EL (cell line): ENCODE data around the gene ESRP2.

Experiments used
- DNase-seq: peaks from one replicate; pipeline ENCODE4 v3.0.0-alpha.2; 2016

The ESRP2 gene

GRCh38 chr16:68263559-68264127 is 27.7 kb upstream of the ESRP2 start:
- DNase-seq = no peak

- DNase-seq = no peak
These were observed 23.3 kb upstream of the ESRP2 start for GRCh38 chr16:68259007-68259825.

- peak; percentile 81 for DNase-seq
These were observed 22.2 kb upstream of the ESRP2 start for GRCh38 chr16:68257906-68258800.

DNA sequence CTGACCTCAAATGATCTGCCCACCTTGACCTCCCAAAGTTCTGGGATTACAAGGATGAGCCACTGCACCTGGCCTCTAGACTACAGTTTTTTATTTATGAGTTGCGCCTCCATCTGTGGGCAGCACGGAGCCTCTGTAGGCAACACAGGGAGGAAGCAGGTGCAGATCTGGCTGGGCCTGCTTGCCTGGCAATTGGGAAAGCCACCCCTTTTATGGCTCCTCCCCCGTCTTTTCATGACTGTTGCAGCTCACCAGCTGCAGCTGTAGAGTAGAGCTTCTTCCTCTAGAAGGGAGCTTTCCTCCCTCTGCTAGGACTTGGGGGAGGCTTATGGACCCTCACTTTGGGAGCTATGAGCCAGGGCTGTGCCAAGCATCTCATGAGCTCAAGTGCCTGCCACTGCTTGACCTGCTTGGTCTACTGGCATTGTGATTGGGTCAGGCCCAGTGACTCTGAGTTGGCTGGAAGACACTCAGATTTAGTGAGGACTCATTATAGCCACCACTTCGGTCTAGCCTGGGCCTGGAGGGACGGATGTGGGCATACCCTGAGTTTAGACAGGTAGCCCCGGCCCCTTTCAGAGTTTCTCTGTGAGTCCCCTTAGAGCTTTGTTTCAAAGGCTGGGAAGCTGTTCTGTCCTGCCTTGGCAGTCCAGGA is 21.5 kb upstream of the ESRP2 start:
- DNase-seq = no peak

DNA sequence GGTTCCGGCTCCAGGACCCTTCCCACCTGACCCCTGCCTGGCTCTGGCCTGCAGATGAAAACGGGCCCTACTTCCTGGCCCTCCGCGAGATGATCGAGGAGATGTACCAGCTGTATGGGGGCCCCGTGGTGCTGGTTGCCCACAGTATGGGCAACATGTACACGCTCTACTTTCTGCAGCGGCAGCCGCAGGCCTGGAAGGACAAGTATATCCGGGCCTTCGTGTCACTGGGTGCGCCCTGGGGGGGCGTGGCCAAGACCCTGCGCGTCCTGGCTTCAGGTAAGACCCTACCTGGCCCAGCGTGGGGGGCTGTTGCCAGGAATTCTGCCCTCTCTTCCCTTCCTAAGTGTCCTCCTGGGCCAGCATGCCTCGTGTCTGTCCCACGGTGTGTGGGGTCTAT is 19.8 kb upstream of the ESRP2 start:
- DNase-seq = no peak

DNA sequence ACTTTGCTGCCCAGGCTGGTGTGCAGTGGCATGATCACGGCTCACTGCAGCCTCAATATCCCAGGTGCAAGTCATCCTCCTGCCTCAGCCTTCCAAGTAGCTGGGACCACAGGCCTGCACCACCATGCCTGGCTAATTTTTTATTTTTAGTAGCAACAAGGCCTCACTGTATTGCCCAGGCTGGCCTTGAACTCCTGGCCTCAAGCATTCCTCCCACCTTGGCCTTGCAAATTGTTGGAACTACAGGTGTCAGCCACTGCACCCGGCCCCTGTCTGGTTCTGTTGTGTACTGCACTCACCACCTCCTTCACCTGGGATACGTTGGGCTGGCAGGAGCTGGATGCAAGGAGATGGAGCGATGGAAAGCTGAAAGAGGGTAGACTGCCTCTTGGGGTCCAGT is 17.8 kb upstream of the ESRP2 start:
- DNase-seq = no peak

DNA sequence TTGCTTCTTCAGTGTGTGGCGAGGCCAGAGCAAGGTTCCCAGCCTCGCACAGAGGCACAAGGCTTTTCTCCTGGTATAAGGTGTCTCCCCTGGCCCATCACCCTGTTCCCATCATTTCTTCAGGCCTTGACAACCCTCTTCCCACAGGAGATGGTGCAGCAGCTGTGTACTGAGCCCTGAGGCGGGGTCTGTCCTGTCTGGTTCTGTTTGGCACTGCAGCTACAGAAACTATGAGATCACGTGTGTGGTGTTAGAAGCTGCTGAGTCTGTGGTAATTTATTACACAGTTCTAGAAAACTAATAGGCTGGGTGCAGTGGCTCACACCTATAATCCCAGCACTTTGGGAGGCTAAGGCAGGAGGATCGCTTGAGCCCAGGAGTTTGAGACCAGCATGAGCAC is 16.5 kb upstream of the ESRP2 start:
- DNase-seq = no peak

- no peak for DNase-seq
These were observed 15.9 kb upstream of the ESRP2 start for GRCh38 chr16:68251832-68252231.

DNA sequence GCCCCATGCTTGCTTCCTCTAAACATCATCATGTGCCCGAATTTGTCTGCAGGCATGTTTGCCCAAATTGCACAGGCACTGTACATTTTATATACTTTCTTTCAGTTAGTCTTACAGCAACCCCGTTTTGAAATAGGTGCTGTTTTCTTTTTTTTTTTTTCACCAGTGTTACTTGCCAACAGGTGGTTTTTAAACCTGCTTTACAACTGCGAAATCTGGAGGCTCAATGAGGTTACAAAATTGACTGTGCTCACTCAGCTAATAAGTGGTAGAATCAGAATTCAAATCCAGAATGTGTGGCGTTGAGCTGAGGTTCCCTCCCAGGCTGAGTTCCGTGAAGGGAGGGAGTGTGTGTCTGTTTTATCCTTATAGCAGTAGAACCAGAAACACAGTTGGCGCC is 15.0 kb upstream of the ESRP2 start:
- no peak for DNase-seq

DNA sequence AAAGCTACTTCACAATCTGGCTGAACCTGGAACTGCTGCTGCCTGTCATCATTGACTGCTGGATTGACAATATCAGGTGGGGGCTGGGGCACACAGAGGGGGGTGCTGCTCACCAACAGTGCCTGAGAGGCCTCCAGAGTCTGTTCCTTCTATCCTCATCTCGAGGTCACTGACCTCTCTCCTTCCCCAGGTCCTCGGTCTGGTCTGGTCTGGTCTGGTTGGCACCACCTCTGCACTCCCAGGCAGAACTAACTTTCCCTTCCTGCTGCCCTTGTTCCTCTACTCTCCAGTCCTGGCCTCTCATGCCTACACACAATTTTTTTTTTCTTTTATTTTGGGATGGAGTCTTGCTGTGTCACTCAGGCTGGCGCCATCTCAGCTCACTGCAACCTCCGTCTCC is 13.4 kb upstream of the ESRP2 start:
- no peak for DNase-seq

DNA sequence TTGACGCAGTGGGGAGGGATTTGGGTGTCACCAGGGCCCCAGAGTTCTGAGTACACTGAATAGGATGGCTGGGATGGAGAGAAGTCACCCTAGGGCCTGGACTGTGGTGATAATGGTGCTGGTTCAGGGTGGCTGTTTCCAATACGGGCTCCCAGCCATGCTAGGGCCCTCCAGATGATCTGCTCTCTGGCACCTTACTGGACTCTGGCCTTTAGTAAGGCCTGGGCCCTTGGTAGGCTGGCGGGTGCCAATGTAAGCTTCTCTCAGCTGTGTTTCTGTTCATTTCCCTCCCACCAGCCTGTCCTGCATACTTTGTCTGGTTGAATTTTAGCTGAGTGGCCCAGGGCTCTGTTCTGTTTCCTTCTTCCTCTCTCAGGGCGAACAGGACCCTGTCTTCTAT is 12.0 kb upstream of the ESRP2 start:
- no peak for DNase-seq

GRCh38 chr16:68247400-68247799 is 11.5 kb upstream of the ESRP2 start:
- no peak for DNase-seq

GRCh38 chr16:68246666-68247065 is 10.7 kb upstream of the ESRP2 start:
- no peak for DNase-seq

DNA sequence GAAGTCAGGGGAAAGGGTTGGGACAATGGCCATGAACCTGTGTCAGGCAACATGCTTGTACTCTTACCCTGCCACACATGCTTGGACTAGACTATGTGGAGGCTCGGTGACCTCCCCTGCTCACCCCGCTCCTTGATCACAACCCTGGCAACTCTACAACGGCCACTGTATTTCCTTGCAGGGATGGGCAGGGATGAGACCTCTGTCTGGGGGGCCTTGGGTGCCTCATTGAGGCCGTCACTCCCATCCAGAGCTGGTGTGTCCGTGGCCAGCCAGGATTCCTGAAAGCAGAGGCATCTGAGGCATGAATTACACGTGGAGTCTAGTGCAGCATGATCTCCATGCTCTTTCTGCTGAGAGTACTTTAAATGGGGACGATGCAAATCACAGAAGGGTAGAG is 10.2 kb upstream of the ESRP2 start:
- DNase-seq = no peak

DNA sequence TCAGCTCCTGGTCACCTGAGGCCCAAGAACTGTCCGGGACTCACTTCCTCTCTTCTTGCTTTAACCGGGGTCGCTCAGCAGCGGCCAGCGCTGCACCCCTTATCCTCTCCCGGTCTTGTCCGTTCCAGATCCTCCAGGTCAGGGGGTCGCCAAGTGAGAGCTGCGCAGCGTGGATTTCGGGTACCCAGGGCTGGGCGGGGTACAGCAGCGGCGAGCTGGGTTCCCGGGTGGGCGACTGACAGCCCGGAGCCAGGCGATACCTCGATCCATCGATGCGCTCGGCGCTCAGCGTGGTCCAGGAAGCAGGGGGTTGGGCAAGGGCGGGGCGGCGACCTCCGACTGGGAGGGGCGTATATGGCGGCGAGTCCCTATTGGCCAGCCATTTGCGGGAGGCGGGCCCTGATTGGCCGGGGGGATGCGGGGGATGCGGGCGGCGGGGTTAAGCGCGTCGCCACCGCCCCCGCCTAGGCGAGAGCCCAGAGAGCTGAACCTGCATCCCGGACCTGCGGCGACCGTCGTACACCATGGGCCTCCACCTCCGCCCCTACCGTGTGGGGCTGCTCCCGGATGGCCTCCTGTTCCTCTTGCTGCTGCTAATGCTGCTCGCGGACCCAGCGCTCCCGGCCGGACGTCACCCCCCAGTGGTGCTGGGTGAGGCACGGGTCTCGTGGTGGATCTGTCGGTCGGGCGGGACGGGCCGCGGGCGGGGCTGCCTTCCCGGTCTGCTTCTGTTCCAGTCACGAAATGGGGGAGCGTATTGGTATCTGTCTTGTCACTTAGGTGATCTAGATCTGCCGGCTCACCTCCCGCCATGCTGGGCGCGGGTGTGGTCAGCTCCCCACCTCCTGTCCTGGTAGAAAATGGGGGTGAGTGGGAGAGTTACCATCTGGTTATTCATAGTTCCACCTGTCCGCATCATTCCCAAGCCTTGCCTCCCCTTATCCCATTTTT is 9.3 kb upstream of the ESRP2 start, which contains the start of gene PLA2G15:
TSS of gene PLA2G15 (plus strand) at position 471 of the 951 bp plus-strand sequence. CDS start at position 525, 54 bp downstream.
- peak; percentile 91 for DNase-seq

DNA sequence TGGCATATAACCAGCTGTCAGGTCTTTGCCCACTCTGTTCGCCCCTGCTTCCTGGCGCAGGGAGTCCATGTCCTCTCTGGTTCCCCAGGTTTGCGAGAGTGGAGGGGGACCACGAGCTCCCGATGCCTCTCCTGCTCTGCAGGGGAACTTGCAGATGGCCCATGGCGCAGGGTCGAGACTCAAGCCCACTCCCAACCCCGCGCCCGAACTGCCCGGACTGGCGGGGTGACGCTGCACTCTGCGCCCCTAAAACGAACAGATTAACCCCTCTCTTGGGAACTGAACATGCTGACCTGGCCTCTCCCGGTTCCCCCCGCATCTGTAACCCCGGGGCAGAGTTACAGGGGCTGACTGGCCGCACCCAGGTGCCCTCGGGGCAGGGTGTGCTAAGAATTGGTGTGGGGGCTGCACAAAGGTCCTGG is 8.6 kb upstream of the ESRP2 start:
- DNase-seq = no peak

- no peak for DNase-seq
These were observed 7.3 kb upstream of the ESRP2 start for GRCh38 chr16:68242926-68243858.

- DNase-seq = no peak
These were observed 6.2 kb upstream of the ESRP2 start for GRCh38 chr16:68242085-68242484.

- no peak for DNase-seq
These were observed 2.1 kb upstream of the ESRP2 start for GRCh38 chr16:68238029-68238345.

- DNase-seq = peak; percentile 99
These were observed 1.5 kb upstream of the ESRP2 start for GRCh38 chr16:68237243-68238028.
